Germinal center (tissue), 1 donor: ENCODE measurements around the gene ZNF646.

ENCODE experiments used
- DNase-seq: peaks from one replicate; pipeline ENCODE4 v3.0.0; 2012; ENCODE audit warnings: mixed read lengths, low spot score

Gene ZNF646

GRCh38 chr16:31130899-31131298 is 56.7 kb downstream of the ZNF646 start:
- DNase-seq, result no peak

DNA sequence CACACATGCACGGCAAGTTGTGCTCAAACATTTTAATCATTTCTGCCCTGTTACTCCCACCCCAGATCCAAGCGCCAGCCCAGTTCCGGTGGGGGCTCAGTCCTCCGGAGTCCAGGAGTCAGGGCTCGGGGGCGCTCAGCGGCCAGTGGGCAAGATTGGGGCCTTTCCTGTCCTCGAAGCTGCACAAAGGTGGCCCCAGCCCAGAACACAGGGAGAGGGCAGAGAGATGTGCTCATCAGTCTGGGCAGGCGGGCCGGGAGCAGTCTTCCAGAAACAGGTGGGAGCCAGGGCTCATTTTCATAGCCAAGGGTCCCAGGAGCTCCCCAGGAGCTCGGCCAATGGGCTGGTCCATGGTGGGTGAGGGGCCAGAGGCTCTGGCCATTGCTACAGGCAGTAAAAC is 57.2 kb downstream of the ZNF646 start:
- DNase-seq, result no peak

DNA sequence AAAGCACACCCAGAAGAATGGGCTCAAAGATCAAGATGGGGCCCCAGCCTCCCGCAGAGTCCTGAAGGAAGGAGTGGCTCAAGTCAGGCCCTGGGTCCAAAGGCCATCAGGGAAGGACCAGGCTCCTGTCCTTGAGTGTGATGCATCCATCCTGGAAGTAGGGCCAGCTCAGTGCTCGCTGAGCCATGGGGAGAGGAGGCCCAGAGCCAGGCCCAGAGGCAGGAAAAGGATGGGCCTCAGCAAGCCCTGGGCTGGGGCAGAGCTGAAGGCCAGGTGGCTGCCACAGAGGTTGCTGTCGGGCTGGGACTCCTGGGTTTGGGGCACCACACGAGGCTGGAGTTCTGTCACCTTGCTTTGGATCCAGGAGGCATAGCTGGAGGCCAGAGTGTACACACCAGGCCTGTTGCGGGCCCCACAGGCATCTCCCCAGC is 57.6 kb downstream of the ZNF646 start:
- DNase-seq, result no peak

GRCh38 chr16:31132303-31132979 is 58.2 kb downstream of the ZNF646 start:
- no peak for DNase-seq

- DNase-seq, result no peak
Measured at GRCh38 chr16:31133046-31133501, 58.9 kb downstream of the ZNF646 start.
